Left lung (tissue), 10 donors: Measurements from ENCODE around the gene GAB3. TPM values are rescaled to one million over a fixed set of nuclear protein-coding genes. Genes with fewer than 3 reads are reported as not detected.

Experiments used
- ATAC-seq: fragments of 200-7000 bp; cut with Tn5 transposase; one replicate; pipeline ENCODE4 v1.9.1; 2020; ENCODE audit warnings: moderate library complexity
- DNase-seq, 4 donors: peaks; one replicate each; pipeline ENCODE4 v3.0.0-alpha.2; 2013 to 2020
- H3K27ac ChIP-seq, 2 donors: fragments of 200-600 bp; sonication (generic) in 1 of 2; one replicate each; pipeline versions ENCODE4 v1.5.0 to v1.8.0; 2020 to 2021
- H3K27me3 ChIP-seq, 2 donors: fragments of 200-600 bp; sonication (generic) in 1 of 2; one replicate each; pipeline versions ENCODE4 v1.5.0 to v1.8.0; 2020 to 2021
- H3K36me3 ChIP-seq, 2 donors: fragments of 200-600 bp; sonication (generic) in 1 of 2; one replicate each; pipeline versions ENCODE4 v1.5.0 to v1.8.0; 2020 to 2021
- H3K4me1 ChIP-seq, 2 donors: fragments of 200-600 bp; one replicate each; pipeline ENCODE4 v1.8.0; 2021
- H3K4me3 ChIP-seq, 2 donors: fragments of 200-600 bp; sonication (generic) in 1 of 2; one replicate each; pipeline versions ENCODE4 v1.5.0 to v1.8.0; 2020 to 2021; ENCODE audit warnings: mild to moderate bottlenecking in 1 of 2
- H3K9me3 ChIP-seq, 2 donors: fragments of 200-600 bp; sonication (generic) in 1 of 2; one replicate each; pipeline versions ENCODE4 v1.5.0 to v1.8.0; 2020 to 2021
- intact Hi-C, 2 donors: fragments of 100-400 bp; cut with DNase I; formaldehyde crosslinking; loops; one replicate each; pipeline versions ENCODE4 v1.11.2 to v1.14.2; 2022
- polyA plus RNA-seq, 6 donors: library from polyadenylated mRNA; unstranded; fragments of 120-200 nt; gene quantifications; one replicate each; pipeline ENCODE4 v1.2.1, GENCODE V29; 2013; ENCODE audit not compliant: insufficient read length in 6 of 6
- total RNA-seq, 2 donors: library from RNA; stranded (reverse); fragmentation: NEBNext Ultra II Directional; extraction: Animal tissue kit (Norgen Biotek cat#: 25700); gene quantifications; one replicate each; pipeline ENCODE4 v1.2.1, GENCODE V29; 2021
- TF ChIP-seq, protein P1 (sequence below), 2 donors: fragments of 200-600 bp; sonication (generic) in 1 of 2; IDR thresholded peaks; one replicate each; pipeline versions ENCODE4 v1.5.0 to v1.8.0; 2021; ENCODE audit warnings: antibody characterized with exemption in 2 of 2
- donor health status: DM: no; HTN: yes; CAD: no.
- donor health status: DM: no; HTN: no; CAD: no.

GAB3 gene
- total and polyA plus RNA-seq, 8 donors, result 6.6 to 15.0 (median 7.8) TPM

DNA sequence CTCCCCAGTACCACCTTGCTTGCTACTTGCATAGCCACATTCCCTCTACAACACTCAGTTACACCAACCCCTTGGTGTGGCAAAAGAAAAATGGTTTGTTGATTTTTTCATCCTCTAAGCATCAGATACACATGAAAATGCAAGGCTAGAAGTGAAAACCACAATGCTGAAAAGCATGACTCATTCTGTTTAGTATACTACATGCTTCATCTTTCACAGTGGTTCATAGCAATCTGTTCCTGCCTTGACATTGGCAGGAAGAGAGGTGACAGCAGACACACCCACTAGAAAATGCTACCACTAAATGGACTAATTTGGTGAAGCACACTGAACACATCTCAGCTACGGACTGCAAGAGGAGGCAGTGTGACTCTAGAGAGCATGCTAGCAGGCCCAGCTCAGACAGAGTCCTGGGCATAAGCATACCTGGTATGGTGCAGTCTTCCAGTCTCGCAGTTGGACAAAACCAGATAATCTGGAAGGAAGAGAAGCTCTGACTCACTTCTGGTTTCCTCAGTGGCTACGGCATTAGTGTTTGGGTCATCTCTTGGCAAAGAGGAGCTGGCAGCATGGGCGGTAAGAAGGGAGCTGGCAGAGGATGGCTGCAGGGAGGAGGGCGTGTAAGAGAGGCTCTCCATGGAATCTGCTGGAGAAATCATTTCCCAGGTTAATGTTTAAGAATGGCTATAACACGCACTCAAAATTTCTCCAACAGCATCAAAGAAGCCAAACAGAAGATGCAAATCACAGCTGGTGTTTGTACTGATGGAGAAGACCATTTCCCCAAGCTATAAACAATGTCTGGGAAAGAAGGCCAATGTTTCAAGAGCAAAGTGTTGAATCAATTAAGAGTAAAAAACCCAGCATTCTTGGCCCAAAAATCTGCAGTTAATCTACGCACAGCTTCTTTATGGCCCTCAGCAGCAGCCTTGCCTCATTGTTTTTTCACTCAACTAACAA lies 37.8 kb downstream of the GAB3 start:
- H3K27ac ChIP-seq, result peak overlapping the region in 1 of 2 donors; percentile 45
- TF ChIP-seq, protein P1, sequence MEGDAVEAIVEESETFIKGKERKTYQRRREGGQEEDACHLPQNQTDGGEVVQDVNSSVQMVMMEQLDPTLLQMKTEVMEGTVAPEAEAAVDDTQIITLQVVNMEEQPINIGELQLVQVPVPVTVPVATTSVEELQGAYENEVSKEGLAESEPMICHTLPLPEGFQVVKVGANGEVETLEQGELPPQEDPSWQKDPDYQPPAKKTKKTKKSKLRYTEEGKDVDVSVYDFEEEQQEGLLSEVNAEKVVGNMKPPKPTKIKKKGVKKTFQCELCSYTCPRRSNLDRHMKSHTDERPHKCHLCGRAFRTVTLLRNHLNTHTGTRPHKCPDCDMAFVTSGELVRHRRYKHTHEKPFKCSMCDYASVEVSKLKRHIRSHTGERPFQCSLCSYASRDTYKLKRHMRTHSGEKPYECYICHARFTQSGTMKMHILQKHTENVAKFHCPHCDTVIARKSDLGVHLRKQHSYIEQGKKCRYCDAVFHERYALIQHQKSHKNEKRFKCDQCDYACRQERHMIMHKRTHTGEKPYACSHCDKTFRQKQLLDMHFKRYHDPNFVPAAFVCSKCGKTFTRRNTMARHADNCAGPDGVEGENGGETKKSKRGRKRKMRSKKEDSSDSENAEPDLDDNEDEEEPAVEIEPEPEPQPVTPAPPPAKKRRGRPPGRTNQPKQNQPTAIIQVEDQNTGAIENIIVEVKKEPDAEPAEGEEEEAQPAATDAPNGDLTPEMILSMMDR (IDR thresholded peaks at IDR 0.05), result no peak
- H3K9me3 ChIP-seq, result no peaks in the 10 kb centered on the region
- H3K36me3 ChIP-seq, result peaks cover 0 to 13% of the 10 kb centered on the region in 2 donors
- no peaks in the 10 kb centered on the region for H3K27me3 ChIP-seq
- DNase-seq (no peak), ATAC-seq (peak; percentile 38)
- intact Hi-C loops, result no loop called here
- H3K4me3 ChIP-seq, result no peak overlapping the region
- peaks cover 0 to 29% of the 10 kb centered on the region in 2 donors for H3K4me1 ChIP-seq

DNA sequence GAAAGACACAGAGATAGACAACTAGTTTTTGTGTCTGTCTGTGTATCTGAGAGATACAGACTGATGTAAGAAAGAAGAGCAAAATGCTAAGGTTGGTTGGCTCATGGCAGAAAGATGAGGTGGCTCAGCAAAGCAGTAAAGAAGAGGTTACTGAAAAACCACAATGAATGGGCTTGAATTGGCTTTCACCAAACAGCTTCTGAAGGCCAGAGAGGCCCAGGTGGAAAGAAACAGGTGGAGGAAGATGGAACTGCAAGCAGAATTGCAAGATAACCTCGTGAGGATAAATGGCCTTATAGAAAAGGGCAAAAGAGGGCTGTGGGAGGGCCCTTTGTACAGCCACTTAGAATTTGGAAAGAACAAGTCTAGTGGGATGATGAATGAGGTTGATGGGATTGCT lies 39.6 kb downstream of the GAB3 start:
- Histone ChIP-seq H3K4me3 (no peak overlapping the region), H3K27ac (no peak overlapping the region), H3K9me3 (no peaks in the 10 kb centered on the region), H3K4me1 (peaks cover 0 to 23% of the 10 kb centered on the region in 2 donors), H3K36me3 (peaks cover 0 to 15% of the 10 kb centered on the region in 2 donors), H3K27me3 (no peaks in the 10 kb centered on the region)
- DNase-seq (no peak), ATAC-seq (no peak)
- intact Hi-C loops, result no loop called here
- TF ChIP-seq, protein P1 (IDR thresholded peaks at IDR 0.05), result no peak

DNA sequence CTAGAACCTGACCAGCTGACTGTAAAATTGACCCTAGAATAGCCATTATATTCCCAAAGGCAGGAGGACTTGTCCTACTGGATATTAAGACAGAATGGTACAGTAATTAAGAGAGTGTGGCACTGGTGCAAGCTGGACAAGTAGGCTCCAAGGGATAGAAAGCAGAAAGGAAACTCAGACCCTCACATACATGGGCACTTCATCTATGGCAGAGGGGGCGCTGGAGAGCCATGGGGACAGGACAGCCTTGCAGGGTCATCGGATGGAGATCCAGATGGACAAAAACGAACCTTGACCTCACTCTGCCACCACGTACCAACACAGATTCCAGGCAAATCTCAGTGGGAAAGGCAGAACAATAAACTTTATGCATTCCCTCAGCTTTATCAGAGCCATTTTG lies 40.6 kb downstream of the GAB3 start:
- Histone ChIP-seq H3K27ac (no peak overlapping the region), H3K27me3 (no peaks in the 10 kb centered on the region), H3K4me3 (no peak overlapping the region), H3K9me3 (no peaks in the 10 kb centered on the region), H3K36me3 (peaks cover 0 to 18% of the 10 kb centered on the region in 2 donors), H3K4me1 (peaks cover 0 to 23% of the 10 kb centered on the region in 2 donors)
- intact Hi-C loops, result no loop called here
- ATAC-seq (no peak), DNase-seq (no peak)
- TF ChIP-seq, protein P1 (IDR thresholded peaks at IDR 0.05), result no peak

DNA sequence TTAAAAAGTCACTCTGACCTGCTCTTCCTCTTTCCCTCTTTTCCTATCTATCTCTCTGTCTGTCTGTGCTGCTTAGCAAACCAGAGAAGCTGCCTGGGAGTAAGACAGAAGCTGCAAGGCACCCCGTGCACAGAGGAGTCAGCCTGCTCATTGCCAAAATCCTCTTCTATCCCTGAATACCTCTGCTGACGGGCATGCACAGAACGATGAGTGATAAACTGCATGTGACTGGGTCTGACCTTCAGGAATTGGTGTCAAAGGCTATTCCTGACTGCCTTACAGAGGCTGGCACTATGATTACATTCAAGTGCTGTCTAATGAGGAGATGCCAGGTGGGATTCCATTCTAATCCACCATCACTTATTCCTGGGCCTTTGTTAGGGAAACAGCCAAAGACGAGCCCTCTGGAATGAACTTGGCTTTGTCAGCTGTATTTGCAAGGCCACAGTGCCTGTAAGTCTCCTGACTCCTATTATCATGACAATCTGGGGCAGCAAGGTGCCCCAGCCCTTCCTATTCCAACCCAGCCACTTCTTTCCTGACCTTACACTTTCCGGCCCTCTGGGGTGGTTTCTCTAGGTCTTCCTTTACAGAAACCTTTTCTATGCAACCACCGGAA lies 52.1 kb downstream of the GAB3 start:
- intact Hi-C loops, result no loop called here
- Histone ChIP-seq H3K27ac (no peak overlapping the region), H3K4me3 (no peak overlapping the region), H3K27me3 (no peaks in the 10 kb centered on the region), H3K4me1 (no peaks in the 10 kb centered on the region), H3K9me3 (no peaks in the 10 kb centered on the region), H3K36me3 (peaks cover 0 to 41% of the 10 kb centered on the region in 2 donors)
- no peak for DNase-seq
- TF ChIP-seq, protein P1 (IDR thresholded peaks at IDR 0.05), result no peak
- no peak for ATAC-seq

DNA sequence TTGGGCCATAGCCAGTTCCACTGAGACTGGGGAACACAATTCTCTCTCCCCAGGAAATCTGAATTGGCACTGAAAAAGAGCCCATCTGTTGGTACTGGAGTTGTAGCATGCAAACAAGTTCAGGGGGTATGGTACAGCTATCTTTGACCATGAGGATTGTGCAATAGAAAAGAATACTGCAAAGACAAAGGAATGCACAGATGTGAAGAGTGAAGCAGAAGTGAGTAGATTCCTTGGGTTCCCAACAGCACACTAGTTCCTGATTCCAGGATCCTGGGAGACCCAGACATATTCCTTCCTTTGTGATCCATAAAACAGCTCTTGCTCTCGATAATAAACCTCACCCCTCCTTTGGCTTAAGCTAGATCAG lies 54.2 kb downstream of the GAB3 start:
- Histone ChIP-seq H3K4me3 (no peak overlapping the region), H3K36me3 (peaks cover 0 to 51% of the 10 kb centered on the region in 2 donors), H3K27me3 (no peaks in the 10 kb centered on the region), H3K9me3 (no peaks in the 10 kb centered on the region), H3K4me1 (no peaks in the 10 kb centered on the region), H3K27ac (no peak overlapping the region)
- ATAC-seq (no peak), DNase-seq (no peak)
- TF ChIP-seq, protein P1 (IDR thresholded peaks at IDR 0.05), result no peak
- intact Hi-C loops, result no loop called here
